Right forelimb (tissue), 1 donor: Measurements from ENCODE around the gene MED6.

ENCODE experiments used
- DNase-seq: peaks from one replicate; pipeline ENCODE4 v3.0.0-alpha.2; 2018

Gene MED6

DNA sequence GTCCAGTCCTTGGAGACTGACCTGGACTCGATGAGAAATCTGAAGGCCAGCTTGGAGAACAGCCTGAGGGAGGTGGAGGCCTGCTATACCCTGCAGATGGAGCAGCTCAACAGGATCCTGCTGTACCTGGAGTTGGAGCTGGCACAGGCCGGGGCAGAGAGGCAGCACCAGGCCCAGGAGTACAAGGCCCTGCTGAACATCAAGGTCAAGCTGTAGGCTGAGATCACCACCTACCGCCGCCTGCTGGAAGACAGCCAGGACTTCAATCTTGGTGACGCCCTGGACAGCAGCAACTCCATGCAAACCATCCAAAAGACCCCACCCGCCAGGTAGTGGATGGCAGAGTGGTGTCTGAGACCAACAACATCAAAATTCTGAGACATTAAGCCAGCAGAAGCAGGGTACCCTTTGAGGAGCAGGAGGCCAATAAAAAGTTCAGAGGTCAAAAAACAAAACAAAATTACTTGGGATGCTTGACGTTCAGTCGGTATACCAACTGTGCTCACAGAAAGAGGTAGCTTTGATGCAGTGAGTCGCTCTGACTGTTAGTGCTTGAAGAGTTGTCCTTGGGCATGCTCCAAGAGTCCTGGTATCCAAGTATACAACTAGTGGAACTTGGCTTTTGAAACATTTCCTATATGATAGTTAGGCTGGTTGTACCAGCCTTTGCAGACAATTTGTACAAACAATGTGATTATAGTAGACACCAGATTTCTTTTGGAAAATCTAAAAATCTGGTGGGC lies 4.8 kb downstream of the MED6 start:
- DNase-seq = no peak

DNA sequence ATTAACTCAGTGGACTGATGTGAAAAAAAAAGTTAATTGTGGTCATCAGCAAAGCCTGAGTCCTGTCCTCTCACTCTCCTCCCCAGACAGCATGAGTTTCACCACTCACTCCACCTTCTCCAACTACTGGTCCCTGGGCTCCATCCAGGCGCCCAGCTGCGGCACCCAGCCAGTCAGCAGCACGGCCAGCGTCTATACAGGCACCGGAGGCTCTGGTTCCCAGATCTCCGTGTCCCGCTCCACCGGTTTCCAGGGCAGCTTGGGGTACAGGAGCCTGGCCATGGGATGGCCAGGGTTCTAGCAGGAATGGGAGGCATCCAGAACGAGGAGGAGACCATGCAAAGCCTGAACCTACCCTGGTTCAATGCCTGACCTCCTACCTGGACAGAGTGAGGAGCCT lies 6.0 kb downstream of the MED6 start:
- DNase-seq = no peak

DNA sequence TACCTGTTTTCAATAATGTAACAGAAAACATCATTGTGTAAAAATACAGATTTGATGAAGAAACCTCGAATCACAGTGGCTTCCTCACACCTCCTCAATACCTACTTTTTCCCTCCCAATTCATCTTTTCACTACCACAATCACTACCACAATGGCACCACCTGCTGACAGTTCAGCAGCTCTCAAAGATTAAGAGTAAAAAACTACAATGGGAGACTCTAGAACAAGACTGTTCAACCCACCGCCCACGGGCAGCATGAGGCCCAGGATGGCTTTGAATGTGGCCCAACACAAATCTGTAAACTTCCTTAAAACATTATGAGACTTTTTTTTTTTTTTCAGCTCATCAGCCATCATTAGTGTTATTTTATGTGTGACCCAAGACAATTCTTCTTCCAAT lies 15.2 kb downstream of the MED6 start:
- DNase-seq = no peak

DNA sequence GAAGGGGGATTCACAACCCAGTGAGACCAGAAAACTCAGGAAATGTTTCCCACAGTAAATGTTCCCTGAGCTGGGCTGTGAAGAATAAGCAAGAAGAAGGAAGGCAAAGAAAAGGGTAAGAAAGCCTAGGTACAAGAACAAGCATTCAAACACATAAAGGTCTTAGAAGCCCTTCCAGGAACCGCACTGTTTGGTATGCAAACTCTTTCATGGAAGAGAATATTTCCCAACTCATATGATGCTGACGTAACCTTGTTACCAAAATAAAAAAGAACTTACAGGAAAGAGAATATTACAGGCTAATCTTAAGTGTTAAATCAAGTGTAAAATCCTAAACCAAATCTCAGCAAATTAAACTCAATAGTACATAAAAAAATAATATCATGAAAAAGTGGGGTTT lies 23.6 kb downstream of the MED6 start:
- no peak for DNase-seq

DNA sequence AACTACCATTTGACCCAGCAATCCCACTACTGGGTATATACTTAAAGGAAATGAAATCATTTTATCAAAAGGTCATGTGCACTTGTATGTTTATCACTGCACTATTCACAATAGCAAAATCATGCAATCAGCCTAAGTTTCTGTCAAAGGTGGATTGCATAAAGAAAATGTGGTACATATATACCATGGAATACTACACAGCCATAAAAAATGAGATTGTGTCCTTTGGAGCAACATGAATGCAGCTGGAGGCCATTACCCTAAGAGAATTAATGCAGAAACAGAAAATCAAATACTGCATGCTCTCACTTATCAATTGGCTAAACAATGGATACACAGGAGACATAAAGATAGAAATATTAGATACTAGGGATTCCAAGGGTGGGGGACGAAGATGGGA lies 27.4 kb downstream of the MED6 start:
- no peak for DNase-seq

DNA sequence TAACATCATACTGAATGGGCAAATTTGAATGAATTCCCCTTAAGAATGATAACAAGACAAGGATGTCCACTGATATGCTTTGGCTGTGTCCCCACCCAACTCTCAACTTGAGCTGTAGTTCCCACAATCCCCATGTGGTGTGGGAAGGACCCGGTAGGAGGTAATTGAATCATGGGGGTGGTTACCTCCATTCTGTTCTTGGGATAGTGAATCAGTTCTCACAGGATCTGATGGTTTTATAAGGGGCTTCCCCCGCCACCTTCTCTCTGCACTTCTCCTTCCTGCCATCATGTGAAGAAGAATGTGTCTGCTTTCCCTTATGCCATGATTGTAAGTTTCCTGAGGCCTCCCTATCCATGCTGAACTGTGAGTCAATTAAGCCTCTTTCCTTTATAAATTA lies 29.3 kb downstream of the MED6 start:
- DNase-seq = no peak

DNA sequence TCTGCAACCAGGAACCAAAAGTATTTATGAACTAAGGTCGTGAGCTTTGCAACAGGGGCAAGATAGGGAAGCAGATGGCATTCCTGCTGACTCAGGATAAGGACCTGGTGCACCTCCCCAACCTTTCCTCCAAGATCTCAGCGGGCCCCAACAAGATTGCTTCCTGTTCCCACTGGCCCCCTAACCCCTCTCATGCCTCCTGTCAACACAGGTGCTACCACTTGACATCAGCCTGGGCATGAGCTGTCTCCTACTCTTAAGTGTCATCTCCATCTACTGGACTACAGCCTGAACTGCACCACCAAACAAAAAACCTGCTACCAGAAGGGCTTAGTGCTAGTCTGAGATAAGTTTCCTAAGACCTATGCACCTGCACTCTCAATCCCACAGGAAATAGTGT lies 32.7 kb downstream of the MED6 start:
- no peak for DNase-seq

DNA sequence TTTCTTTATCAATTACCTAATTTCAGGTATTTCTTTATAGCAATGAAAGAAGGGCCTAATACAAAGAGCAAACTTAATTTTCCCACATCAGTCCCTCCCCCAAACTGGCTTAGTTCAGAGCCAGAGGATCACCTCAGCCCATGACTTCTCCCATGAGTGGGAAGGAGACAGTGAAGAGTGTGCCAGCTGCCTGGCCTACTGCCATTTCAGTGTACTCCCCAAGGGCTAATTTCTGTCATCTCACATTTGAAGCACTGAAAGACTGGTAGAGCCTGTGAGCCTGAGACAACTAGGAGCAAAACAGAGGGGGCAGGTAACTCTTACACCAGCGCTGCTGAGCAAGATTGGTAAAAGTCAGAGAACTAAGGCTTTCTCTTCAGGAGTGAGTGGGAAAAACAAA lies 36.6 kb downstream of the MED6 start:
- DNase-seq = no peak

DNA sequence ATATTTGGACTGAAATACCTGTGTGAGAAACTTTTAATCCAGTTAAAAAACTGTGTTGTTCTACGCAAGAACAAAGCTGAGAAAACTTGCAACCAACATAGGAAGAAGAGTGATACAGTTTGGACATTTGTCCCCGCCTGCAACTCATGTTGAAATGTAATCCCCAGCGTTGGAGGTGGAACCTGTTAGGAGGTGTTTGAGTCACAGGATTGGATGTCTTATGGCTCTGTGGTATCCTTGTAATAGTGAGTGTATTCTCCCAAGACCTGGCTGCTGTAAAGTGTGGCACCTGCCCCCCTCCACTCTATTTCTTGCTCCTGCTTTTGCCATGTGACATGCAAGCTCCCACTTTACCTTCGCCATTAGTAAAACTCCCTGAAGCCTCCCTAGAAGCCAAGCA lies 37.0 kb downstream of the MED6 start:
- no peak for DNase-seq

DNA sequence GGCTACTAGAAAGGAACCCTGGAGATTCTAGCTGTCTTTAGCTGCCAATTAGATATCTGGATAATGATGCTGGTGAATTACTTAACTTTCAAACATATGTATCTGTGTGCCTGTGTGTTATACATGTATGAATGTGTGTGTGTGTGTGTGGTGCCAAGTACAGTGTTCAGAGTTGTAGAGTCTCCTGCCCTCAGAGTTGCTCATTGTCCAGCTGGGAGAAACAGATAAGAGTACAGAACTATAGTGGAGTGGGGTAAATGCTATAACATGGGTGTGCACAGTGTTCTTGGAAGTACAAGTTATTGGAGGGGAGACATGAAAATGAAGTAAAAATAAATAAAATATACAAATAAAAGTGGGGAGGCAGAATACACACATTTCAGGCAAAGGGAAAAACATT lies 42.1 kb downstream of the MED6 start:
- no peak for DNase-seq

DNA sequence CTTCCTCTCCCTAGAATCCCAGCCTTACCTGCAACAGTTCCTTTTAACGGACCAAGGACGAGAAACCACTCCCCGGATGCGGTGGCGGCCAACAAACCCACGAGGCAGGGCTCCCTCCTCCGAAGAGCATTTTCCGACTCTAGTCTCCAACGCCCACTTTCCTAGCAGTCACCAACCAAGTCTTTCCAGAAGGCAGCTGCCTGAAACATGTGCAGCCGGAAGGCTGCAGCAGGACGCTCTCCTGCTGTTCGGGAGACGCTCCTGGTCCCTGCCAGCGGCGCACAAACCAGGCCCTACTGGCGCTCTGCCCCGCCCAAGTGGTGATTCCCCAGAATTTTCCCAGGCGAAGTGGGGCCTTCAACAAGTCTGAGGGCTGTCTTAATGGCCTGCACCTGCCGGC lies 44.6 kb downstream of the MED6 start:
- DNase-seq = peak; percentile 46

DNA sequence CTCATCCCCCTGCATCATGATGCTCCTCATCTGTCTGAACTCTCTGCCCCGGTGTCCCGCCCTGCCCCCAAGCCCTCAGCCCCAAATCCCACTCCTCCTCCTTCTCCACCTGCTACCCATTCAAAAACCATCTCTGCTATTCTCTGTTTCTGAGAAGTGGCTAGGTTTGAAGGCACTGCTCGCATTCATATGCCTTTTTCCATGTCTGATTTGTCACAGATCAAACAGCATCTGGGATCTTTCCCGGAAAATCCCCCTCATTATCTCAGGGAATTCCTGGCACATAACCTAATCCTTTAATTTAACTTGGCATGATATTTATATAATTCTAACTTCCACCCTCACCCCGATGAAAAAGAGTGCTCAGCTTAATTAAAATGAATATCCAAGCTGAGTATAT lies 62.4 kb downstream of the MED6 start:
- DNase-seq = no peak

DNA sequence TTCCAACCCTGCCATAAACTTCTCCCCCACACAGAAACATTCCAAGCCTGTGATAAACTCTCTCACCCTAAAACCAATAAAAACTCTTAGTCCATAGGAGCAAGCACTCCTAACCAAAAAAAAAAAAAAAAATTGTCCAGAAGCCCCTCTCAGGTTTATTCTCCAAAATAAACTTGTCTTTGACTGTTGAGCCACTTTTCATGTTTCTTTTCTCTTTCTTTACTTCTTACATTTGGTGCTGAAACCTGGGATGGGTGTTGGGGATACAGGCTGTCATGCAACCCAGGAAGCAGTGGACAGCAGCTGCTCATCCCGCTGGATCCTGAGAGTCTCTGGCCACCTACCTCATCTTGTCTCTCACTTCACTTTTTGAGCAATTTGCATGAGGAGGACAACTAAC lies 63.6 kb downstream of the MED6 start:
- no peak for DNase-seq

DNA sequence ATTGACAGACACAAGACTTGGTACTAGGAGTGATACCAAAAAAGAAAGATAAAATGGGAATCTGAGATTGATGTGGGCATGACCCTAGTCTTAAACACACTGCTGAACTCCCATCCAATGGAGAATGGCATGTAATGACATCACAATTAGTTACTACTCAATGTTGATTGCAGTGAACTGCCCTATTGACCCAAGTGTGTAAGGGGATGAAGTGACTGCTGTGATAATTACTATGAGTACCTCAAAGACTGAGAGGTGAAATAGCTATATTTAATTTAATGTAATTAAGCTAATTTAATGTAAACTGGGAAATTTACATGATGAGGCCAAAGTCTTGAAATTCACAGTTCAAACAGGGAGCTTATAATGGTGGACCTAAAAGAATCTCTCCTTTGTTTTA lies 65.6 kb downstream of the MED6 start, which contains the start of gene ADAM20:
ADAM20 (minus strand) TSS at position 101 of the 400 bp plus-strand sequence. CDS start 10,247 bp downstream, outside the sequence.
- no peak for DNase-seq
